ENCODE results near the gene CCDC15. TPM values are rescaled to one million over a fixed set of nuclear protein-coding genes. Genes with fewer than 3 reads are reported as not detected.
A peak's percentile ranks its signal among the peaks of the same experiment; 100 is the strongest.

Gene CCDC15
- total and polyA plus RNA-seq, 2 of the 13 experiments (the other 11 are each of a cell fraction or from before 2014, with no cell fraction given): 2.2 to 4.6 TPM

GRCh38 chr11:125071846-125072217, 117.8 kb downstream of the CCDC15 start:
- TF ChIP-seq ZBTB21 (CRISPR knock-in tag; IDR thresholded peaks at IDR 0.05) (no peak), ZNF580 (CRISPR knock-in tag; IDR thresholded peaks at IDR 0.05; ENCODE audit: borderline replicate concordance, low read depth) (no peak), ZBTB7B (CRISPR knock-in tag; IDR thresholded peaks at IDR 0.05) (0 out of 2 replicates have a peak, but pooled peaks have one; percentile 7), GATA4 (IDR thresholded peaks at IDR 0.05; ENCODE audit: borderline replicate concordance, low read depth) (no peak)
- Histone ChIP-seq H3K27me3 (ENCODE audit: control insufficient read depth in 1 of 2, insufficient read depth in 2 of 2, low read length in 2 of 2) (peaks cover 0 to 4% of the 10 kb centered on the region in 2 experiments; a peak in 1 of 5 replicates), H3K4me1 (ENCODE audit: insufficient read depth, low read length) (peaks cover 65% of the 10 kb centered on the region), H3K9me3 (ENCODE audit: low read length) (no peaks in the 10 kb centered on the region), H2AFZ (ENCODE audit: low read length) (no peak overlapping the region), H3K36me3 (replicated peaks in 1 of 2; ENCODE audit: control insufficient read depth in 1 of 2, insufficient read depth in 2 of 2, low read length in 2 of 2) (no peaks in the 10 kb centered on the region), H3K79me2 (ENCODE audit: insufficient read depth, low read length) (no peaks in the 10 kb centered on the region), H3K4me3 (replicated peaks in 1 of 3; ENCODE audit: insufficient read depth in 1 of 3, low read depth in 2 of 3, low read length in 3 of 3) (peak overlapping the region in 1 of 3 experiments; percentile 41; a peak in 2 of 6 replicates), H3K9ac (ENCODE audit: insufficient read depth, low read depth, low read length) (no peak overlapping the region), H3K27ac (ENCODE audit: extremely low read length, insufficient read depth, low read length) (no peak overlapping the region), H4K20me1 (ENCODE audit: insufficient read depth, low read length) (no peaks in the 10 kb centered on the region), H3K4me2 (ENCODE audit: low read depth, low read length) (peak overlapping the region; percentile 77)
- ATAC-seq: peak; percentile 32
- BruUV-seq (replicated peaks): no TSS peak
- no peak for FAIRE-seq
- DNase-seq (ENCODE audit: low spot score): no peak
- ChIA-PET CTCF (ENCODE audit: low intra/inter-chr PET ratio, low total read pairs) (no interaction called here), POLR2A (interaction anchor here (0.9 to 2.9 kb wide), 5 partner anchors 9 to 118 kb away, joined by 3 to 9 read pairs (median 3); partner anchors contain the start of genes CCDC15, SLC37A2 and TMEM218)
- intact Hi-C loops (cut with micrococcal nuclease; ENCODE audit: unreplicated experiment): no loop called here
- in situ Hi-C loops (cut with HindIII; ENCODE audit: extremely low pct_ligation_motif_present, low pct_unique_long_range_greater_than_20kb): no loop called here
- WGBS (ENCODE audit: low lambda C conversion rate): 0% methylated on average over 4 of the region's 6 CpGs

- H3K9me3 ChIP-seq (ENCODE audit: low read length): no peaks in the 10 kb centered on the region
- H3K36me3 ChIP-seq (replicated peaks in 1 of 2; ENCODE audit: control insufficient read depth in 1 of 2, insufficient read depth in 2 of 2, low read length in 2 of 2): no peaks in the 10 kb centered on the region
- no peak overlapping the region for H2AFZ ChIP-seq (ENCODE audit: low read length)
- no peak overlapping the region for H3K9ac ChIP-seq (ENCODE audit: insufficient read depth, low read depth, low read length)
- H3K27me3 ChIP-seq (ENCODE audit: control insufficient read depth in 1 of 2, insufficient read depth in 2 of 2, low read length in 2 of 2): peaks cover 0 to 4% of the 10 kb centered on the region in 2 experiments; a peak in 1 of 5 replicates
- no peak overlapping the region for H3K27ac ChIP-seq (ENCODE audit: extremely low read length, insufficient read depth, low read length)
- no peaks in the 10 kb centered on the region for H4K20me1 ChIP-seq (ENCODE audit: insufficient read depth, low read length)
- DNase-seq (ENCODE audit: low spot score) (peak; percentile 45), ATAC-seq (peak; percentile 15), FAIRE-seq (no peak)
- CTCF ChIA-PET (ENCODE audit: low intra/inter-chr PET ratio, low total read pairs): no interaction called here
- H3K79me2 ChIP-seq (ENCODE audit: insufficient read depth, low read length): no peaks in the 10 kb centered on the region
- BruUV-seq (replicated peaks): no TSS peak
- peak overlapping the region; percentile 77 for H3K4me2 ChIP-seq (ENCODE audit: low read depth, low read length)
- POLR2A ChIA-PET: interaction anchor here (0.9 to 2.9 kb wide), 4 partner anchors 9 to 118 kb away, joined by 3 to 9 read pairs (median 7); partner anchors contain the start of genes CCDC15, SLC37A2 and TMEM218
- in situ Hi-C loops (cut with HindIII; ENCODE audit: extremely low pct_ligation_motif_present, low pct_unique_long_range_greater_than_20kb): no loop called here
- H3K4me3 ChIP-seq (replicated peaks in 1 of 3; ENCODE audit: insufficient read depth in 1 of 3, low read depth in 2 of 3, low read length in 3 of 3): no peak overlapping the region; a peak in 2 of 6 replicates
- 27% methylated on average over 11 of the region's 12 CpGs for WGBS (ENCODE audit: low lambda C conversion rate)
- H3K4me1 ChIP-seq (ENCODE audit: insufficient read depth, low read length): peaks cover 65% of the 10 kb centered on the region
- intact Hi-C loops (cut with micrococcal nuclease; ENCODE audit: unreplicated experiment): no loop called here
- TF ChIP-seq FOXP4 (CRISPR knock-in tag; IDR thresholded peaks at IDR 0.05) (peak; percentile 56; the same call in 1 of the 2 replicates), NR2F6 (IDR thresholded peaks at IDR 0.05) (no peak), NR2F6 (CRISPR knock-in tag; IDR thresholded peaks at IDR 0.05) (peak; percentile 48; the same call in 1 of the 2 replicates), DNMT3B (CRISPR knock-in tag; conservative IDR thresholded peaks at IDR 0.05) (no peak), SKI (IDR thresholded peaks at IDR 0.05; ENCODE audit: partially characterized antibody) (no peak), HNF4A (CRISPR knock-in tag; IDR thresholded peaks at IDR 0.05) (peak; percentile 25; the same call in 1 of the 2 replicates), DRAP1 (CRISPR knock-in tag; IDR thresholded peaks at IDR 0.05) (no peak), HOXA7 (CRISPR knock-in tag; IDR thresholded peaks at IDR 0.05) (no peak), SRY (CRISPR knock-in tag; IDR thresholded peaks at IDR 0.05) (no peak)
- TF ChIP-seq, protein P1, sequence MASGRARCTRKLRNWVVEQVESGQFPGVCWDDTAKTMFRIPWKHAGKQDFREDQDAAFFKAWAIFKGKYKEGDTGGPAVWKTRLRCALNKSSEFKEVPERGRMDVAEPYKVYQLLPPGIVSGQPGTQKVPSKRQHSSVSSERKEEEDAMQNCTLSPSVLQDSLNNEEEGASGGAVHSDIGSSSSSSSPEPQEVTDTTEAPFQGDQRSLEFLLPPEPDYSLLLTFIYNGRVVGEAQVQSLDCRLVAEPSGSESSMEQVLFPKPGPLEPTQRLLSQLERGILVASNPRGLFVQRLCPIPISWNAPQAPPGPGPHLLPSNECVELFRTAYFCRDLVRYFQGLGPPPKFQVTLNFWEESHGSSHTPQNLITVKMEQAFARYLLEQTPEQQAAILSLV (CRISPR knock-in tag; IDR thresholded peaks at IDR 0.05; ENCODE audit: borderline replicate concordance): no peak
Observed at GRCh38 chr11:125072218-125072960, 118.4 kb downstream of the CCDC15 start.

Data from HepG2 (cell line).